HG02642 (cell line): ENCODE measurements around the gene RYR2.
"Not testable (repeated sequence)": the region's sequence is repeated elsewhere in the genome, so short reads cannot be mapped to it uniquely, and the experiment has no call there.

Experiments
- ATAC-seq: cut with Tn5 transposase; IDR thresholded peaks from one replicate; pipeline ENCODE4 v1.9.1; 2021; ENCODE audit warnings: mild to moderate bottlenecking; ENCODE audit not compliant: unreplicated experiment, poor library complexity

RYR2 gene

DNA sequence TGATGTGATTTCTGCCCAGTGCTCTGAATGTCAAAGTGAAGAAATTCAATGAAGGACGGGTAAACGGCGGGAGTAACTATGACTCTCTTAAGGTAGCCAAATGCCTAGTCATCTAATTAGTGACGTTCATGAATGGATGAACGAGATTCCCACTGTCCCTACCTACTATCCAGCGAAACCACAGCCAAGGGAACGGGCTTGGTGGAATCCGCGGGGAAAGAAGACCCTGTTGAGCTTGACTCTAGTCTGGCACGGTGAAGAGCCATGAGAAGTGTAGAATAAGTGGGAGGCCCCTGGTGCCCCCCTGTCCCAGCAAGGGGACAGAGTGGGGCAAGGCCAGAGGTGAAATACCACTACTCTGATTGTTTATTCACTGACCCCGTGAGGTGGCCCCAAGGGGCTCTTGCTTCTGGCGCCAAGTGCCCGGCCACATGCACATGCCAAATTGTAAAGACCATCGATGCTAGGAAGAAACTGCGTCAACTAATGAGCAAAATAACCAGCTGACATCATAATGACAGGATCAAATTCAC is 561.1 kb downstream of the RYR2 start:
- ATAC-seq: not testable (repeated sequence)

DNA sequence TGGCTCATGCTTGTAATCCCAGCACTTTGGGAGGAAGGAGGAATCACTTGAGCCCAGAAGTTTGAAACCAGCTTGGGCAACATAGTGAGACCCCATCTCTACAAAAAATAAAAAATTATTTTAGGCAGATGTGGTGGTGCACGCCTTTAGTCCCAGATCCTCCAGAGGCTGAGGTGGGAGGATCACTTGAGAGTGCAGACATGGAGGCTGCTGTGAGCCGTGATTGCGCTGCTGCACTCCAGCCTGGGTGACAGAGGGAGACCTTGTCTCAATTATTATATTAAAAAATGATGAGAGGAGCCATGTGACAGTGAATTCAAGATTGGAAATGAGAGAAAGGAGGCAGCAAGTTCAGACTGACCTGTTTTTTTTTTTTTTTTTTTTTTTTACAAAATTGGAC is 566.4 kb downstream of the RYR2 start:
- no peak for ATAC-seq

DNA sequence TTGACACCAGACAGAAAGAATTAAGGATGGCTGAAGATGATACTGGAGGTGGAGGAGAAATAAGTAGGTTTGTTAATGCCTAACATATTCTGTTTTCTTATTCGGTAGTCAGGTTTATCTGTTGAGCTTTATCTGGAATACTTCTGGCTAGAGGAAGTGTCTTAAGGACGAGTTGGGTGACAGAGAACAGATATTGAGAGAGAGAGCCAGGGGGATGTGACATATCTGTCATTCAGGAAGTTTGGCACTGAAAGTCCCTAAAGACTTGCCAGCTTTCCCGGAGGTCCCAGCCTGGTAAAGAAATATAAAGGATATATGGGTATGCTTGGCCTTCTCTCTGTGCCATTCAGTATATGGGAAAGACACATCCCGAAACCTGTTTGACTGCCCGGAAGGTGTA is 568.2 kb downstream of the RYR2 start:
- ATAC-seq: no peak

DNA sequence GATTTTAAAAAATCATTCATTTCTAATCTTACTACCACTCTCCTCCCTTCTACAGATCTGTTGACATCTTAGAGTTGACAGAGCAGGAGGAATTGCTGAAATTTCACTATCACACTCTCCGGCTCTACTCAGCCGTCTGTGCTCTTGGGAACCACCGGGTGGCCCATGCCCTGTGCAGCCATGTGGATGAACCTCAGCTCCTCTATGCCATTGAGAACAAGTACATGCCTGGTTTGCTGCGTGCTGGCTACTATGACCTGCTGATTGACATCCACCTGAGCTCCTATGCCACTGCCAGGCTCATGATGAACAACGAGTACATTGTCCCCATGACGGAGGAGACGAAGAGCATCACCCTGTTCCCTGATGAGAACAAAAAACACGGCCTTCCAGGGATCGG is 572.0 kb downstream of the RYR2 start:
- ATAC-seq: no peak

DNA sequence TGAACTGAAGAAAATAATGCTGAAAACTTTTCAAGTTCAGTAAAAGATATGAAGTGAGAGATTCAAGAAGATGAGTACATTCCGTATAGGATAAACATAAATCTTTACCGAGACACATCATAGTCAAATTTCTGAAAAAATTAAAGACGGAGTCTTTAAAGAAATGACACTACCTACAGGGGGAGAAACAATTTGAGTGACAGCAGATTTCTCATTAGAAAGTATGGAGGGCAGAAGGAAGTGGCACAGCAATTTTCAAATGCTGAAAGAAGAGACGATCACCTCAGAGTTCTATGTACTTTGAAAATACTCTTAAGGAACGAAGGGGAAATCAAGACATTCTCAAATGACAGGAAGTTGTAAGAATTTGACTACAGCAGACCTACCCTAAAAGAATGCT is 577.6 kb downstream of the RYR2 start:
- ATAC-seq: no peak

DNA sequence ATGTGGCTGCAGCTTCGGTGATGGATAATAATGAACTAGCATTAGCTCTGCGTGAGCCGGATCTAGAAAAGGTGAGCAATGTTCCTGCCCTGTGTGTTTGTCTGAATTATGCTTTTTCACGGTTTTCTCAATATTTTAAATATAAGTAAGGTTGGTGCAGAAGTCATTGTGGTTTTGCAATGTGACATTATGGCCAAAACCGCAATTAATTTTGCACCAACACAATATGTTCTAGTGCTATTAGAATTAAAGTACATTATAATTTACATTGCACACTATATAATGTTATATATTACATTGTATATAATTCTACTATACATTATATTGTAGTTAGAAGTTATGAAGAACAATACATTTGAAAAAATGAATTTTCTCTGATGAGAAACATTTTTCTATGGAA is 592.9 kb downstream of the RYR2 start:
- no peak for ATAC-seq

DNA sequence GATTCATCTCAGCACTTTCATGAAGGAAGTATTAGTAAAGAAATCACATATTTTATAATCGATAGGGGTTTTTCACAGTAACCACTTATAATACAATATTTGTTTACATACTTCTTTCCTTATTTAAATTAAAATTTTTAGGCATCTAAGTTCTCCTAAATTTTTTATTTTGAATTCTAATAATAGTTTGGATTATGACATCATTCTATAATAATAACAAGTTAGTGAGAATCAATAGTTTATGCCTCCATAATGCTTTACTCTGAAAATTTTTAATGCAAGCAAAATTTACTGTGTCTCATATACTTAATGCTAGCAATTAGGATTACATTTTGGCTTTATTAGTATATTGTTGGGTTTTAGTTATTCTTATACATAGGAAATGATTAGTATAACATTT is 596.6 kb downstream of the RYR2 start:
- ATAC-seq: no peak

DNA sequence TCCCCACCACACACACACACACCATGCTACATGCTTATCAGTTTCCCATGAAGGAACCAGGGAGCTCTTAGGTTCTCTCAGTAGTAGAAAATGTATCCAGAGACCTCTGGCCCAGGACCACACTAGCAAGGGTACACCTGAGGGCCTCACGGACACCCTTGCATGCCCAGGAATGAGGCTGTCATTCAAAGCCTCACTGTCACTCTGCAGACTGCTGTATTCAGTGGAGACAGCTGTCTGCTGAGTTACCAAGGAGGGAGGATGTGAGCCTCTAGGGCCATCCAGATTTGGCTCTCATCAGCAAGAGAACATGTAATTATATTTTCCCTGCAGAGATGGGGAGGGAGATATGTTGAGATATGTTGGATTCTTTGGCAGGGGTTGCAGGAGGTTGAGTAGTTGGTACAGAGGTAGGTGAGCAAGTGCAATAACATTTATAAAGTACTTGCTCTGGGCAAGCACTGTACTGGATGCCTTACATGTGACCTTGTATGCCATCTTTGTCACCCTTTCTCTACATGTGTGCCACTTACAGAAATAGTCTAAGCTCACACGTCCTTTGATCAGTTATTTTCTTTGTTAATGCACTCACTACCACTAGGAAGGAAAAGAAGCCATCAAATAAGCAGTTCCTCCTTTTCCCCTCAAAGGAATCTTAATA is 598.2 kb downstream of the RYR2 start:
- no peak for ATAC-seq

DNA sequence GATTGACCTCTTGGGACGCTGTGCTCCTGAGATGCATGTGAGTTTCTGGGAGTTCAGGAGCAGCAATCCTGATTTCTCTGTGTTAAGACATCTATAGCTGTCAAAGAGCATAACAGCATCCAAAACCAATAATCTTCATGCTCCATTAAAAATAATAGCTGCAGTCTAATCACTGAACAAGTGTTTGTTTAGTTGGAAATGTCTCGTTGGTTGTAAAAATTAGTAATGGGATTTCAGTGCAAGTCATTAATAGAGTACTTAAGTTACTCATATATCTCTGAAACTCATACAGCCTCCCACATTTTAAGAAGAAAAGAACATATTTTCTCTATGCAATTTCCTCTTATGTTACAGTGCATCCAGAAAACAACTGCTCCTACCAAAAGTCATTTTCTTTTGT is 599.0 kb downstream of the RYR2 start:
- no peak for ATAC-seq

DNA sequence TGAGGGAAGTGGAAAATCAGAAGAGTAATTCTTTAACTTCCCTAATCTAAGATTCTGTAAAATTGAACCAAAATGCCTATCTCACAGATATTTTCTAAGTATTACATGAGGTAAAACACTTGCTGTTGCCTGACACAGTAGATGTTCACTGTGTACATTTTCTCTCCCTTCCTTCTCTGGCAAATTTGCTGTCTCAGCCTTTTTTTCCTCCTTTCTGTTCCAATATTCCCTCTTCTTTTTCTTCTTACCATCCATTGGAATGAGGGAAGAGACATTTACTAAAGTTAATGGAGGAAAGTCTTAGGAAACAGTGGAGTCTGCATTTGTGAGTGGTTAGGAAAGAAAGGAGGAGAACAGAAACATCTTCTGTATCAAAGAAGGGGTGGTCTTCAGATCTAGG is 608.8 kb downstream of the RYR2 start:
- ATAC-seq: no peak

DNA sequence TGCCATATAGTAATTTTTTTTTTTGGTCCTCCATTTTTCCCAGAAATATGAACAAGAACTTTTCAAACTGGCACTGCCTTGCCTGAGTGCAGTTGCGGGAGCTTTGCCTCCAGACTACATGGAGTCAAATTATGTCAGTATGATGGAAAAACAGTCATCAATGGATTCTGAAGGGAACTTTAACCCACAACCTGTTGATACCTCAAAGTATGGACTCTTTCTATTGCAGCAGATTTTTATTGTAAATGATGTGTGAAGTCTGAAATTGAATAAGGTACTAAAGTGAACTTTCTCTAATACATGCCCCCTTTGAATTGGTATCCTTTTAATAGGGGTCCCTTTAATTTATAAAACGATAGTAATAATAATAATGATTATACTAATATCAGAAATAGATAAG is 613.8 kb downstream of the RYR2 start:
- no peak for ATAC-seq

DNA sequence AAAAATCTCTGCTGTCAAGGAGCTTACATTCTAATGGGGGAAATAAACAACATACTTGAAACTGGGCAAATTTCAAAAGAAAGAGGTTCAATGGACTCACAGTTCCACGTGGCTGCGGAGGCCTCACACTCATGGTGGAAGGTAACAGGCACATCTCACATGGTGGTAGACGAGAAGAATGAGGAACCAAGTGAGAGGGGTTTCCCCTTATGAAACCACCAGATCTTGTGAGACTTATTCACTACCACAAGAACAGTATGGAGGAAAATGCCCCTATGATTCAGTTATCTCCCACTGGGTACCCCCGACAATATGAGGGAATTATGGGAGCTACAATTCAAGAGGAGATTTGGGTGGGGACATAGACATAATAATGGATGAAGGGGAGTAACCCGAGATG is 622.4 kb downstream of the RYR2 start:
- peak; percentile 51 for ATAC-seq

DNA sequence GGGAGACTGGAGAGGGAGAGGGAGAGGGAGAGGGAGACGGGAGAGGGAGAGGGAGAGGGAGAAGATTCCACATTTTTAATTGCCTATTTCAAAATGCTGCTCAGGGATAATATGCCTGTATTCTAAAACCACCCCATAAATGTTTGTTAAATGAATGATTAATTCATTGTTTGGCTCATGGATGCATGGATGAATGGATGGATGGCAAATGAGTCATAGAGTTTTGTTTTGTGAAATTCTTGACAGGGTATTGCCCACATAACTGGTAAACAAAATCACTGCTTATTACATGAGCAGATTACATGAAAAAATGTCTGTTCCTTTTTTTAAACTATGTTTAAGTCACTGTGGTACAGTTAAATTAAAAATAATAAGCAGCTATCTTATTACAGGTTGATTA is 628.3 kb downstream of the RYR2 start:
- no peak for ATAC-seq

DNA sequence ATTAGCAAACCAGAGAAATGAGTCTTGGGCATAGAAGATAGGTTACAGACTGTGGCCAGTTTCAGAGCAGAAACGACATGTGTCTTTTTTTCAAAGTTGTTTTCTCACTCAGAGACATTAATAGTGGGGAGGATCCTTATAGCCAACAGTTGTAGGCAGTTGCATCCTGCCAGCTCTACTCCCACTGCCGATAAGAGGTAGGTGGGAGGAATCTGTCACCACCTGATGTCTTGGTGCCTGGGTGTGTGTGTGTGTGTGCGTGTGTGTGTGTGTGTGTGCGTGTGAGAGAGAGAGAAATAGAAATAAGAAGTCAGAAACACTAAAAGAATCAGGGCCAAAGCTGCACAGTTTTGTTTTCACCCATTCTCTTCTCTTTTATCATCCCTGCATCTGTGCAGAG is 629.3 kb downstream of the RYR2 start:
- no peak for ATAC-seq

DNA sequence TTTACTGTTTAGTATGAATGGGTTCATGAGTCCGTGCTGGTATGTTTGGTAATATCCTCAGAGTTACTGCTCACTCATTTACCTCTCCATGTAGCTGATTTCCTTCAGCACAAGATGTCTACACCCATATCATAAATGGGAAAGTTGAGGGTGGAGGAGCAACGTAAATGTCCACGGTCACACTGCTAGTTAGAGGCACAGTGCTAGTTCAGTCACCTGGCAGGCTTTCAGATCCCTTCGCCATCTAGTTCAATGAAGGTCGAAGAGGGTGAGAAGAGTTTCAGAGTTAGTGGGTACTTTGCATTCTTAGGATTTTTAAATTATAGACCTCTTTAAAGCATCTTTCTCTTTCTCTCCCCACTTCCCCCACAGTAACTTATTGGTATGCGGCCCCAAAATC is 630.0 kb downstream of the RYR2 start:
- ATAC-seq: no peak

DNA sequence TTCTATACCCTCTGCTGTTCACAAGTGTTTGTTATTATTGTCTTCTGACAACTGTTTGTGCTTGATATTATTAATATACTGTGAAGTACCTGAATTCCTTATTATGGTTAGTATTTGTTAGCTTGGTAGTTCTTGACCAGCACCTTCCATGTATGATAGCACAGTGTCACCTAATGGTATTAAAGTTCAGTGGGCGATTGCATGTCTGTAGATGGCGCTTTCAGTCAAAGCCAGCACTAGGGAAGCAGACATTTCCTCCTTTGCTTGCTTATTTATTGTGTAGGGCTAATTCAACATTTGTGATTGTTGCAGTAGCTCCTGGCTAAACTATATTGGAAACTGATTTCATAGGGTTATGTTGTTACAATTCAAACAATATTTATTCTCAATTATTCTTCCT is 630.8 kb downstream of the RYR2 start:
- ATAC-seq: no peak

DNA sequence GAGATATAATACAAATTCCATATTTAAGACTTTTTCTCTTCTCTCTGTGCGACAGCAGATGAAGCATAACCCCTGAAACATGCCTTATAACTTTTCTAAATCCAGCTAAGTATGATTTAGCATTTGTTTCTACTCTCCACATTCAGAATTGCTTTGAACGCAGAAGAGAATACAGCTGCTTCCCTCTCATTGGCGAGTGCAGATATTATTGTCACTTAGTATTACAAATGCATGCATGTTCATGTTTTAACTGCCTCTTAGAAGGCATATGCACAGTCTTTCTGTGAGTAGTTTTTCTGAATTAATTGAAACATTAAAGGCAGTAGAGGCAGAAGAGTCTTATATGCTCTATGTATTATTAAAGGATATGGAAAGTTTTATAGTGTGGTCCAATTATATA is 631.6 kb downstream of the RYR2 start:
- ATAC-seq: no peak

DNA sequence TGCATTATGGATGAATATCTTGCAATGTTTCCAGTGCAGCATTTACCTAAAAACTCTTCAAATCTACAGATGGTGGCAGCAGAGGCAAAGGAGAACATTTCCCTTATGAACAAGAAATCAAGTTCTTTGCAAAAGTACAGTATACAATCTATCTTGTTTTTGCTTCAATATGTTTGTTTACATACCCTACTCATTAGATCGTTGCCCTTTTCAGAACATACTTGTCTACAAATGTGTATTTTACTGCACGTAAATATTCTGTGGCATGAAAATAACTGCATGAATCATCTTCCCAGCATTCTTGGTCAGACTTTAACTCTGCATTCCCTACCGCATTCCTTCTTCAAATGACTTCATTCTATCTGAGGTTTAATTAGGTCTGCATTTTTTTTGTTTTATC is 636.0 kb downstream of the RYR2 start:
- no peak for ATAC-seq

DNA sequence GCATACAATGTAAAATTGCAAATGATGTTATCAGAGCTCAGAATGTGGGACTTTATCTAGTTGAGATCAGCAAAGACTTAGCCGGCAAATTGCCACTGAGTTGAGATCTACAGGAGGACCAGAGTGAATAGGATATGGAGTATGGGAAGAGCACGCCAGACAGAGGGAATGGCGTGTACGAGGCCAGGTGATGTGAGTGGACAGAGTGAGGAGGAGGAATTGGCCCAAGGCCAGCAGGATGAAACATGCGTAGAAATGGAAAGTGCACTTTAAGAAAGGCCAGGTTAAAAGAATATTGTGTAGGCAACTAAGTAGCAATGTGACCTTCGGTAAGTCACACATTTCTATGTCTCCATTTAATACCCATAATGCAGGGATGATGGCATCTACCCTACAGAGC is 637.7 kb downstream of the RYR2 start:
- no peak for ATAC-seq

DNA sequence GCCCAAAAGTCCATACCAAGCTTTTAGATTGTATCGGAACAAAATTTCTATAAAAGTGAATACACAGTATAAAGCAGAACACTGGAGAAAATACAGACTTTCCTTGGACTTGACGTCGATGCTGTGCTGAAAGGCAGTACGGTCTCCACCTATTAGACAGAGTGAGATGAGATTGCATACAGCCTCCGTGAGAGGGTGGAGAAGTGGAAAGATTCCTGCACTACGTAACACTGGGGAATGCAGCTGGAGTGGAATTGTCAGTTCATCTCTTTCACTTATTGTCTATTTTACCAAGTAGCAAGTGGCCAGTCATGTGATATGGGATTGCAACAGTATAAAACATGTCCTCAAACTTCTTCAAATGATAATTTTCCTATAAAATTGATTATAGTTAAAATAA is 639.2 kb downstream of the RYR2 start:
- ATAC-seq: no peak

DNA sequence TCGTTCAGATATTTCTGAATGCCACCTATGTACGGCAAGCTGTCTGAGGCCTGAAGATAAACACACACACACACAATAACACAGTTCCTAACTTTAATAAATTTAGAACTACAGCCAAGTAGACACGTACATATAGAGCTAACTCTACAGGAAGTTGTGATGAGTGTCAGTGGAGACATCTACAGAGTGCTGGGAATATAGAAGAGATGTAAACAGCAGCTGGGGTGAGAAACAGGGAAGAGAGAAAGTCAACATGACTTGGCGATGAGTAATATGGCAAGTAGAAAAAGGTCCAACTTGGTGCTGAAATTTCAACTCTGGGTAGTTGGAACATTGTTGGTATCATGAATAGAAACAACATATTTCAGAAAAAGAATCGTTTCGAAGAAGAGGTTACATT is 642.3 kb downstream of the RYR2 start:
- ATAC-seq: no peak

DNA sequence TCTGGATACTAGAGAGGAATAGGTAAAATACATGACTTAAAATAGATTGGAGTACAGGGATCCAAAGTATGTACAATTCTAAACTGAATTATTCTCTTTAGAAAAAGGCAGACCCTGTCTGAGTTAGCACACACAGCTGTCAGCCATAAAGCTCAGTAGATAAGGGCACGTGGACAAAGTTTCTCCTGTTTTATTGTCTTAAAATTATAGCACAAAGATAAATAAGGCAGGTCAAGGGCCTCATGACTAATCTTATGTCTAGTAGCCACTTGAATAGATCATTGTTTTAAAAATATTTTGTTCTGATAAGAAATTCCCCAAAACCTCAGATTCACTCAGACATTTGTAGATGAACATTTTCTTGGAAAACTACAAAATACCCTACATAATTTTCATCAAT is 643.6 kb downstream of the RYR2 start:
- ATAC-seq: no peak

DNA sequence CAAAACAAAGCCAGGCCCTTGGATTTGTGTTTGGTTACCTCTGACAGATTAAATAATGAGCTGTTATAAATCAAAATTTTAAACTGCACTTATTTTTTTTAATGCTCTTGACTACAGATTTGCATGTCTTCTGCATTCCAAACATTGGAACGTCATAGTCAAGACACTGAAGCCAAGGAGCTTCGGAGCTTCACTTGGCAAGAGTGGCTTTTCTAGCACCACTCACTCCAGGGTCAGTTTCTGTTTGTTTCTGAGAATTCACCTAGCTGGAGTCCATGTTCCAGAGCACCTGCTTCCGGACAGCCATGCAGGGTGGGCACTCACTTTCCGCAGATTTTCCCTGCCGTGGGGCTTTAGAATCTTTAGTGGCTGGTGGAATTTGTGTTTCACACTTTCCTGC is 645.8 kb downstream of the RYR2 start:
- ATAC-seq: no peak
